Epithelial cell of proximal tubule (primary cell): ENCODE results near the gene BMP2K. TPM values are rescaled to one million over a fixed set of nuclear protein-coding genes. Genes with fewer than 3 reads are reported as not detected.
"Not testable (repeated sequence)": the region's sequence is repeated elsewhere in the genome, so short reads cannot be mapped to it uniquely, and the experiment has no call there.

Experiments used
- DNase-seq: peaks from one replicate; pipeline ENCODE4 v3.0.0-alpha.2; 2011; ENCODE audit warnings: low read depth
- H3K4me3 ChIP-seq: 2 replicates; pipeline ENCODE4 v1.5.1; 2011; ENCODE audit warnings: low read depth, mild to moderate bottlenecking, low read length
- CTCF ChIP-seq: conservative IDR thresholded peaks from 2 replicates; pipeline ENCODE4 v1.5.1; 2012; ENCODE audit warnings: low read depth, mild to moderate bottlenecking, low read length
- total RNA-seq: library from RNA; depleted of rRNA; stranded (reverse); fragments of >200 nt; gene quantifications from 2 replicates; pipeline ENCODE4 v1.2.3, GENCODE V29; 2015

Gene BMP2K
- total RNA-seq, 1 donor from 2014 or later, result 11.8 TPM

- no peak for TF ChIP-seq CTCF
- no peak for DNase-seq
- H3K4me3 ChIP-seq, result no peak overlapping the region
Observed at GRCh38 chr4:78901882-78902281, 125.7 kb downstream of the BMP2K start.

GRCh38 chr4:78902298-78902697 is 126.1 kb downstream of the BMP2K start:
- H3K4me3 ChIP-seq, result no peak overlapping the region
- no peak for TF ChIP-seq CTCF
- DNase-seq, result no peak

GRCh38 chr4:78904143-78904542 is 128.0 kb downstream of the BMP2K start:
- H3K4me3 ChIP-seq, result no peak overlapping the region
- no peak for TF ChIP-seq CTCF
- no peak for DNase-seq

- H3K4me3 ChIP-seq, result no peak overlapping the region
- no peak for TF ChIP-seq CTCF
- no peak for DNase-seq
Observed at GRCh38 chr4:78907638-78908037, 131.5 kb downstream of the BMP2K start.

- DNase-seq, H3K4me3 ChIP-seq: not testable (repeated sequence)
Observed at GRCh38 chr4:78908974-78909373, 132.8 kb downstream of the BMP2K start.

GRCh38 chr4:78910612-78911011 is 134.5 kb downstream of the BMP2K start:
- no peak overlapping the region for H3K4me3 ChIP-seq
- no peak for TF ChIP-seq CTCF
- no peak for DNase-seq

GRCh38 chr4:78922207-78922606 is 146.1 kb downstream of the BMP2K start:
- no peak for TF ChIP-seq CTCF
- no peak for DNase-seq
- no peak overlapping the region for H3K4me3 ChIP-seq
